Measurements from ENCODE around the gene TRAPPC11. TPM values are rescaled to one million over a fixed set of nuclear protein-coding genes. Genes with fewer than 3 reads are reported as not detected.
A peak's percentile ranks its signal among the peaks of the same experiment; 100 is the strongest.

The TRAPPC11 gene
- total and polyA plus RNA-seq, 2 of the 4 experiments (the other 2 are of a cell fraction) = 25.3 to 56.8 TPM

- Histone ChIP-seq H4K91ac (ENCODE audit: insufficient read depth, low read depth, low read length) (no peak overlapping the region), H3K4ac (ENCODE audit: low read depth, low read length) (no peak overlapping the region), H4K8ac (ENCODE audit: low read depth in 2 of 2, low read length in 2 of 2) (peak overlapping the region; percentile 30 to 83; a peak in 3 of 4 replicates), H3K9me3 (ENCODE audit: control insufficient read depth, insufficient read depth, low read length) (no peaks in the 10 kb centered on the region), H3K9ac (ENCODE audit: low read depth, low read length) (peak overlapping the region; percentile 94), H3K4me3 (ENCODE audit: insufficient read depth, low read depth, low read length) (peak overlapping the region; percentile 98), H3K79me1 (ENCODE audit: low read depth in 1 of 2, low read length in 2 of 2) (peaks cover 18 to 38% of the 10 kb centered on the region in 2 experiments), H3K18ac (ENCODE audit: low read depth, low read length) (peak overlapping the region; percentile 25; the same call in 1 of the 2 replicates), H3K4me2 (ENCODE audit: low read depth, low read length) (peak overlapping the region; percentile 96), H2BK120ac (ENCODE audit: low read depth, low read length) (no peak overlapping the region), H4K5ac (ENCODE audit: low read depth, low read length) (peak overlapping the region; percentile 57; the same call in 1 of the 2 replicates), H3K9me1 (ENCODE audit: insufficient read depth, low read length) (no peaks in the 10 kb centered on the region), H2AK5ac (ENCODE audit: low read depth, low read length) (peak overlapping the region; percentile 30; the same call in 1 of the 2 replicates), H3K23ac (ENCODE audit: low read depth, low read length) (peak overlapping the region; percentile 97), H2BK5ac (ENCODE audit: low read depth, low read length, poor library complexity, severe bottlenecking) (peak overlapping the region; percentile 66), H3K36me3 (ENCODE audit: control insufficient read depth, insufficient read depth, low read length) (peaks cover 3% of the 10 kb centered on the region), H3K27me3 (ENCODE audit: control insufficient read depth, insufficient read depth, low read length) (no peaks in the 10 kb centered on the region), H4K20me1 (ENCODE audit: insufficient read depth, low read length) (no peaks in the 10 kb centered on the region), H2AK9ac (replicated peaks; ENCODE audit: low read depth, low read length, poor library complexity) (no peak overlapping the region), H2BK20ac (ENCODE audit: low read depth, low read length) (no peak overlapping the region), H3K27ac (ENCODE audit: insufficient read depth, low read length) (peak overlapping the region; percentile 79), H2BK15ac (ENCODE audit: low read depth, low read length) (no peak overlapping the region), H3K56ac (ENCODE audit: extremely low read depth, insufficient read depth, low read length) (peak overlapping the region; percentile 80), H2AFZ (replicated peaks; ENCODE audit: low read length, poor library complexity) (peak overlapping the region; percentile 93), H3K4me1 (ENCODE audit: control insufficient read depth, insufficient read depth, low read length) (no peaks in the 10 kb centered on the region; the same call in 1 of the 2 replicates), H3K14ac (replicated peaks; ENCODE audit: low read depth, low read length) (peak overlapping the region; percentile 87)
- WGBS, 2 experiments (ENCODE audit: extremely low coverage in 2 of 2, insufficient read length in 1 of 2) = no CpG with 5 or more reads among the region's 10 CpGs
- peak; percentile 7 for DNase-seq
- BruUV-seq (replicated peaks) = TSS peak; percentile 61
- intact Hi-C loops (cut with micrococcal nuclease) (loop anchor here (1.0 kb wide), 2 partner anchors 156 to 188 kb away; no protein-coding TSS in a partner anchor), in situ Hi-C loops (cut with MboI; ENCODE audit: low sequenced_read_pairs) (loop anchor here (5.0 kb wide), 1 partner anchor 188 kb away; no protein-coding TSS in a partner anchor), dilution Hi-C loops (cut with HindIII; ENCODE audit: low sequenced_read_pairs, unreplicated experiment) (no loop called here)
- ATAC-seq (ENCODE audit: low read depth) = no peak
- ChIA-PET POLR2A (ENCODE audit: unreplicated experiment) (interaction anchor here (0.9 kb wide), 1 partner anchor 18 kb away, joined by 4 read pairs; no protein-coding TSS in a partner anchor), CTCF (interaction anchor here (0.6 kb wide), 1 partner anchor 54 kb away, joined by 6 read pairs; no protein-coding TSS in a partner anchor)
- TF ChIP-seq RCOR1 (IDR thresholded peaks at IDR 0.05; ENCODE audit: insufficient replicate concordance, low read length) (no peak), SMC3 (IDR thresholded peaks at IDR 0.05; ENCODE audit: low read depth, low read length) (no peak)
These were observed 764 bp downstream of the TRAPPC11 start for GRCh38 chr4:183659872-183660242.
